GM20431 (cell line): ENCODE measurements around the gene CHMP1B.

ENCODE experiments used
- in situ Hi-C: fragments of 300-500 bp; cut with MseI, MboI; formaldehyde crosslinking; loops from one replicate; pipeline ENCODE4 v1.15.0; 2020; ENCODE audit warnings: low sequenced_read_pairs; ENCODE audit not compliant: unreplicated experiment

CHMP1B gene

DNA sequence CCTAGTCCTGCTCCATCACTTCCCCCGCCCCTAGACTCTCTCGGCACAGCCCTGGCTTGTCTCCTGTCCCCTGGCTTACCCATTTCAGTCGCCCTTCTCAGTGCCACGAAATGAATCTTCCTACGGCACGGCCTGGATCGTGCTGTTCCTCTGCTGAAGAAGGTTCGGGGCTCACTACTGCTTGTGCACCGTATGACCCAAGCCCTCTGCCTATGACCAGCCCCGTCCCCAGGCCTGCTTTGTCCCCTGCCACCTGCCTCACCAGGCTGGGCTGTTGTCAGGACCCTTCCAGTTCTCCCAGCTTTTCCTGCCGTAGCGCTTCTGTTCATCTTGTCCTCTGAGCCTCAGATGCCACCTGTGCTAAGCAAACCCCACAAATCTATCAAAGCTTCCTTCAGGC lies 13.9 kb downstream of the CHMP1B start:
- in situ Hi-C loops: no loop called here

DNA sequence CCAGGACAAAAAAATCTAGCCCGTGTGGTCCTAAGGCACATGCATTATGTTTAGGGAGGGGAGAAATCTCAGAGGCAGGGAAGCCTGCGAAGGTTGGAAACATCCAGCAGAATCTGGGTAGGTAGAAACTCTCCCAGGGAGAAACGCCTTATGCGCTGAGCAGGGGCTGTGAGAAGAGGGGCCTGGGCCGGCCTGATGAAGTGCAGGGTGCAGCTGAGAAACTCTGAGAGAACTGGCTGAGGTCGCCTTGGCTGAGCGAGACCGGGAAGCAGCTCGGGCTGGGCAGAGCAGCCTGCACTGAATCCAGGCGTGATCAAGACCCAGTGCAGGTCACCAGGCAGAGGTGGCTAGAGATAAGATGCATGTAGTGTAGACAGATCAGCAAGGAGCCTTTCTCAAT lies 15.1 kb downstream of the CHMP1B start:
- in situ Hi-C loops: no loop called here

GRCh38 chr18:11866764-11867163 lies 15.6 kb downstream of the CHMP1B start:
- in situ Hi-C loops: no loop called here

GRCh38 chr18:11868230-11868629 lies 17.0 kb downstream of the CHMP1B start:
- in situ Hi-C loops: no loop called here

DNA sequence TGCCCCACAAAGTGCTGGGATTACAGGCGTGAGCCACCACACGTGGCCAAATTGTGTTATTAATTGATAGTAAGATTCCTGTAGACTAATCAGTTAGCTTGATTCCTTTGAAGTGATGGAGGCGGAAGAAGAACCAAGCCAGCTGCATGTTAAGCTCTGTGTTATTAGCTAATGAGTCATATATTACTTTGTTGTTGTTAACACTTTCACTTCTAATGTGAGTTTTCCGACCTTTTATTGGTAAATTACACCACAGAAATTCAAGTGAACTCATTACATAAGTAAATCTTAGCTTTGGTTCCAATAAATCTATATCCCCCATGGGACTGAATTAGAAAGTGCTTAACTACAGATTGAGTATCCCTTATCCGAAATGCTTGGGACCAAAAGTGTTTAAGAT lies 20.3 kb downstream of the CHMP1B start:
- in situ Hi-C loops: no loop called here

GRCh38 chr18:11872479-11873136 lies 21.4 kb downstream of the CHMP1B start:
- in situ Hi-C loops: no loop called here

DNA sequence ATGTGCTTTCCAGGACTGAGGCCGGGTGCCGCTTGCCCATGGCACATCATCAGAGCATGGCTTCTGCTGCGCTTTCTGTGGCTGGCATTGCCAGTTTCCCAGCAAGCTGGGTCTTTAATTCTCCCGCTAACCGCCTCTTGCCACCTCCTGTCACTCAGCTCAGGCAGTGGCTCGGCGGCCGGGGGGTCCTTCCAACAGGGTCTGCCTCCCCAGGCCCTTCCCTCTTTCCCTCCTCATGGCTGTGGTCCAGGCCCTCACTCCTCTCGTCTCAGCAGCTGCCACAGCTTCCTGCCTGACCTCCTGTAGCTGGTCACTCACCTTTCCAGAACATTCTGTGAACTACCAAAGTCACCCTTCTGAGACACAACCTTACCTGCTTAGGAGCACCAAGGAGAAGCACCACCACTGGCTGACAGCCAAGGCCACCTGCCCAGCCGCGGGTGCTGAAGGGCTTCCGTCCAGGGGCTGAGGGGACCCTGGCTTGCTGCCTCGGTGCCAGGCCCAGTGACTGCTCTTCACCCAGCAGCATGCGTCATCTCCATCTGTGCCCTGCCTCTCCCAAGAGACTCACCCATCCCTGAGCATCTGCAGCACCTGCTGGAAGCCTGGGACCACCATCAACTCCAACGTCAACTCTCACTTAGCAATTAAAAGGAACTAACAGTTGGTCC lies 22.6 kb downstream of the CHMP1B start:
- in situ Hi-C loops: no loop called here

GRCh38 chr18:11874676-11875075 lies 23.5 kb downstream of the CHMP1B start:
- in situ Hi-C loops: no loop called here

- in situ Hi-C loops: no loop called here
Measured at GRCh38 chr18:11877497-11878135, 26.4 kb downstream of the CHMP1B start.

DNA sequence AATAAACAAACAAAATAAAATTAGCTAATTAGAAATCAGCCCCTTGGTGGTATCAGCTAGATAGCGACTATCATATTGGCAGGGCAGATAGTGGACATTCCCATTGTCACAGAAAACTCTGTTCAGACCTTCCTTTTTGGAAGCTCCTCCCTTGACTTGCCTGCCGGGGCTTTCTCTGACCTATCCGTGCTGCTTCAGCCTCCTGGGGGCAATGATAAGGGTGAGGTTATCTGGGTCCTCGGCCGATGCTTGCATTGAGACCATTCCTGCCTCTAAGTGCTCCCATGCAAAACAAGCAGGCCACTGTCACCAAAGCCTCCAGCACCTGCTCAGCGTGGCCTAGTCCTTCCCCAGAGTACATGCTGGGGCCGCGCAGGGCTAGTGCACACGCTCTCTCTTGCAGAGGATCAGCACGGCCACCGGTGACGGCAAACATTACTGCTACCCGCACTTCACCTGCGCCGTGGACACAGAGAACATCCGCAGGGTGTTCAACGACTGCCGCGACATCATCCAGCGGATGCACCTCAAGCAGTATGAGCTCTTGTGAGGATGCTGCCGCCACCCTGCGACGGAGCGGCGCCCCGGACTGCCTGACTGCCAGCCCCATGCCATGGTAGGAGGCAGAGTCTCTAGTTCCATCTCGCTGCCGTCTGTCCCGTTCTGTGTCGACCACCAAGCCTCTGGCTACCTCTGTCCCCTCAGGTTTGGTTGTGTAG lies 29.5 kb downstream of the CHMP1B start:
- in situ Hi-C loops: no loop called here

- in situ Hi-C loops: no loop called here
Measured at GRCh38 chr18:11882636-11883035, 31.4 kb downstream of the CHMP1B start.

DNA sequence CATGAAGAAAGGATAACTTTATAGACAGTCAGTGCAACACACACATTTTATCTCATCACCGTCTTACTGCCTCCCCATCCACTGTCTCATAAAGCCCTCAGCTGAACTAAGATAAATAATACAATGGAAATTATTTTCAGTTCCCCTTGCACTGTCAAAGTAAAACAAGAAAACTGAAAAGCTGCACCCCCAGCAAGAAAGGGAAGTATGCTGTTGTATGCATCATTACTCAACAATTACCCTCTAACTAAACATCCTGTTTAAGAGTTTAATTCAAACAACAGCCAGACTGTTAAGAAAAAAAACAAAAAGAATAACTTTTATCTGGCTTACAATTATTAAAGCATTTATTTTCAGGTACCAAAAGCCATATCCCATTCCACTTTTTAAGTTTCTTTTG lies 31.9 kb downstream of the CHMP1B start:
- in situ Hi-C loops: no loop called here

DNA sequence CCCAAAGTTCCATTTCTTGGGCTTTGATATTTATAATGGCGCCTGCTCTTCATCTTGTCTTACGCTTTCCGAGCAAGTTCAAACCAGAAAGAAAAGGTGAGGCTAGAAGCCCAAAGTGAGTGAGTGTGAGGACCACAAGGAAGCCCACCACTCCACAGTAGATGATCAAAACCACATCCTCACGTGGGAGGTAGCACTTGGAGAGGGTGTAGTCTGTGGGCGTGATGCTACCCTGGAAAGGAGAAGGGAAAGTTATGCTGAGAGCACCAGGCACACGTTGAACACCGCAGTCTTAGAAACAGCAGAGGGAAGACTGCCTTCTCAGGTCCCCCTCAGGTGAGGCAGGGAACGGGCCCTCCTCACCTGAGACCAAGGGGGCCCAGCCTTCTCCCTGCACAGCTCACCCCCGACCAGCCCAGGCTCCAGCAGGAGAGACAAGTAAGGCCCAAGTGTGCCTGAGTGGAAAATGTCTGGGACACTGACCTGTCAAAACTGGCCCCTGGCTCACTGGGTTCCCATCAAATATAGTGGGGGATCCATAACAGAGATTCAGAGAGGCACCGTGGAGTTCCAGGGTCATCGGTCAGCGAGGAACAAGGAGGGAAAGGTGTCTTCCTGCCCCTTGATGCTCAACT lies 33.3 kb downstream of the CHMP1B start:
- in situ Hi-C loops: no loop called here

- in situ Hi-C loops: no loop called here
Measured at GRCh38 chr18:11885278-11885947, 34.2 kb downstream of the CHMP1B start.

- in situ Hi-C loops: no loop called here
Measured at GRCh38 chr18:11886577-11887110, 35.4 kb downstream of the CHMP1B start.

DNA sequence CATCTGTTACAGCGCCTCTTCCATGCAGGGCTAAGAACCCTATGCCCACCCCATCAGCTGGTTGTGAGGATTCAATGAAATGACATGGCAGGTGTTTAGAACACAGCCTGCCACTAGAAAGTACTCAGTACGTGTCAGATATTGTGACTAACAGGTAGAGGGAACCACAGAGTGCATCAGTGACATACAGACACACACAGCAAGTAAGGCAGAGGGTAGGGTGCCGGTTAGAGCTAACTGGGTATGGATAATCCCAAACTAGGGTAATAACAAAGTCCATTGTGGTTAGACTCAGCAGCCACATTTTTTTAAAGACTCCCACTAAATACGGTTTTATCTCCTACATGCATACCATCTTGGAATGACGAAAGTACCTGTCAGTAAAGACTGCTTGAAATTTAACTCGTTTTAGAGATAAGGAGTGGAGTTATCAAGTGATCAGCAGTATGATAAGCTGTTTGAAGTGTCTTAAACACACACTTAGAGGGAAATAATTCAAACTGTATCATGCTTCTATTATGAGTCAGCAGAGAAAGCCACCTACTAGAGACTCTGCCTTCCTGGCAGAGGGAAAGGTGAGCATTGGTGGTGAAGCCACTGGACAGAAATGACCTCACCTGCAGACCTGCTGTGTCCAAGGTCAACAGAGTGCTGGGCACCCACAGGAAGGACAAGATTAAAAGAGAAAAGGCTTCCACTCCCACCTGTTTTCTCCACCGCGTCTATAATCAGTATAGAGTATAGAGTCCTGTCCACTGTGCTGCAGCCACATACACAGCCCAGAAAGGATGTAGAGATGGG lies 36.3 kb downstream of the CHMP1B start:
- in situ Hi-C loops: no loop called here

GRCh38 chr18:11888726-11889125 lies 37.5 kb downstream of the CHMP1B start:
- in situ Hi-C loops: no loop called here

DNA sequence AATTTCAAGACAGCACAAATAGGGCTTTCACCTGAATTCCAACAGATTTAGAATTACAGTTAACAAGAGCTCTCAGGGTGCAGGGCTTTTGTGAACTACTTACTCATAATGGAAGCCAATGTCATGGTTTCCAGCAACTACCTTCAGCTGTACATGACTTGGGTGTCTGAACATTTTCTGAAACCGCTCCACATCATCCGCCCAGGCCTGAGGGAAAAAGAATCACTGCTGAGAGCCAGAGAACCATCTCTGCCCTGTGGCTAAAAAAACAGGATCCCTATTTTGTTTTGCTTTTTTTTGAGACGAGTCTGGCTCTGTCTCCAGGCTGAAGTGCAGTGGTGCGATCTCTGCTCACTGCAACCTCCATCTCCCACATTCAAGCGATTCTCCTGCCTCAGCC lies 38.1 kb downstream of the CHMP1B start:
- in situ Hi-C loops: no loop called here

DNA sequence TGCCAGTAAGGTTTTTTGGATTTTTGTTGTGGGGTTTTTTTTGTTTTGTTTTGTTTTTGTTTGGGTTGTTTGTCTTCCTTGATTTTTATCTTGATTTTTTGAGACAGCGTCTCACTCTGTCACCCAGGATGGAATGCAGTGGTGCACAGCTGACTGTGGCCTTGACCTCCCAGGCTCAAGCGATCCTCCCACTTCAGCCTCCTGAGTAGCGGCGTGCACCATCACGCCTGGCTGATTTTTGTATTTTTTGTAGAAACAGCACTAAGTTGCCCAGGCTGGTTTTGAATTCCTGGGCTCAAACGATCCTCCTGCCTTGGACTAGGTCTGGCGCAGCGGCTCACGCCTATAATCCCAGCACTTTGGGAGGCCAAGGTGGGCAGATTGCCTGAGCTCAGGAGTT lies 40.5 kb downstream of the CHMP1B start:
- in situ Hi-C loops: no loop called here
